Measurements from ENCODE around the gene RIN3.
"Not testable (repeated sequence)": the region's sequence is repeated elsewhere in the genome, so short reads cannot be mapped to it uniquely, and the experiment has no call there.

Gene RIN3

GRCh38 chr14:92670160-92670559 lies 156.6 kb downstream of the RIN3 start:
- no peak for DNase-seq (ENCODE audit: low read depth, low spot score)

DNA sequence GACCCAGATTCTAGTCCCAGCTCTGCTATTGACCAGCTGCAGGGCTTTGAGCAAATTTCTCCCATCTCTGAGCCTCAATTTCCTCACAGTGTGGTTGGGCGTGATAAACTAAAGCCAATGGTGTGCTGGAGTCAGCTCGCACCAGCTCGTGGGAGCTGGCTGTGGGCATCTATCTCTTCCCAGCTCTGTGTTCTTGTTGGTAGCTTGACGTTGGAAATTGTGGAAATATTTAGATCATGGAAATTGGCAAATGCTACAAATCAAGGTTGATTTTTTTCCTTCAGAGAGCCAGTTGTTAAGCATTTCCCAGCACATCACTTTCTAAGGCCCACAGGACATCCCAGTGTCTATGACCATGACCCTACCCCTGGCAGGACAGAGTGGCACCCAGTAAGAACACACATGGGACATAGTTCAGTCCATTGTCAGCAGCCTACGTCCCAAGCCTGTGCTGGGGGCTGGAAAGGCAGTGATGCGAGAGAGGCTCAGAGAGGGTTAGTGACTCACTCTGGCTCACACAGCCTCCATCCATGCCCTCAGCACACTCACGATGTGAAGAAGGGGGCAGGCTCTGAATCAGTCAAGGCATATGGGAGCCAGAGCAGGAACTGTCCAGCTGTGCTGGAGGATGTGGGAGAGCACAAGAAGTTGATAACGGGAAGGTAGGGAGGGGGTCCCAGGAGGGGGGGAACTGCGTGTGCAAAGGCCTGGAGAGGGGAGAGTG lies 157.2 kb downstream of the RIN3 start:
- DNase-seq (ENCODE audit: low read depth, low spot score), result no peak

- DNase-seq (ENCODE audit: low read depth, low spot score), result no peak
Measured at GRCh38 chr14:92673601-92674150, 160.1 kb downstream of the RIN3 start.

DNA sequence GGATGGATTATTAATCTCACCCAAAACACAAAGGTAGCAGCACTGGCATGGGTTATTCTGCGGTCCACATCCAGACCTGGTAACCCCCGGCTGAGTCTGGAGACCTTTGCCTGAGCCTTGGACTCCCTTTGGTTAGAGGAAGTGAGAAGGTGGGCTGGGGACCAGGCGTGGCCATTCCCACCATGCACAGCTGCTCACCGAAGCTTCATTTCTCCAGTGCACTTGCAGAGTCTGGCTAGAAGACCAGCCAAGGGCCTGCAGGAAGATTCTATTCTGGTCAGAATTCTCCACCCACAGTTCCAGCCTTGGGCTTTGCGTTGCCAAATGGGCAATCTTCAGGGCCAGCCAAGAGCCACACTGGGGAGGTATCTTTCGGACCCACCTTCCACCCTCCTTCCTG lies 161.8 kb downstream of the RIN3 start:
- no peak for DNase-seq (ENCODE audit: low read depth, low spot score)

DNA sequence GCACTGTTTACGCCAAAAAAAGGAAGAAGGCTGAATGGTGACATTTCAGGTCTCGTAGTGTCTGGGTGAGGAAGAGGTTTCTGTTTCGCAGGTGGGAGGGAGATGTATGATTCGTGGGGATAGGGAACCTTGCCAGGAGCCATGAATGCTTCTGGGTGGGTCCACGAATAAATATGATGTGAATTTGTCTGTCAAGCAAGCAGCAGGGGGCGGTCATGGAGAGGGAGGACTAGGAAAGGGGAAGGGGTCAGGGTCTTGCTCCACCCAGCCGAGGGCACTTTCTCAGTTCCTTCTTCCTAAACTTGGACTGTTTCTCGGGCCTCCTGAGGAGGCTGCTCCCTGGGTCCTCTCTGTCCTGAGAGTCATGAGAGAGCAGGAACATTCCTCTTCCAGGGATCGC lies 162.4 kb downstream of the RIN3 start:
- DNase-seq (ENCODE audit: low read depth, low spot score), result no peak

DNA sequence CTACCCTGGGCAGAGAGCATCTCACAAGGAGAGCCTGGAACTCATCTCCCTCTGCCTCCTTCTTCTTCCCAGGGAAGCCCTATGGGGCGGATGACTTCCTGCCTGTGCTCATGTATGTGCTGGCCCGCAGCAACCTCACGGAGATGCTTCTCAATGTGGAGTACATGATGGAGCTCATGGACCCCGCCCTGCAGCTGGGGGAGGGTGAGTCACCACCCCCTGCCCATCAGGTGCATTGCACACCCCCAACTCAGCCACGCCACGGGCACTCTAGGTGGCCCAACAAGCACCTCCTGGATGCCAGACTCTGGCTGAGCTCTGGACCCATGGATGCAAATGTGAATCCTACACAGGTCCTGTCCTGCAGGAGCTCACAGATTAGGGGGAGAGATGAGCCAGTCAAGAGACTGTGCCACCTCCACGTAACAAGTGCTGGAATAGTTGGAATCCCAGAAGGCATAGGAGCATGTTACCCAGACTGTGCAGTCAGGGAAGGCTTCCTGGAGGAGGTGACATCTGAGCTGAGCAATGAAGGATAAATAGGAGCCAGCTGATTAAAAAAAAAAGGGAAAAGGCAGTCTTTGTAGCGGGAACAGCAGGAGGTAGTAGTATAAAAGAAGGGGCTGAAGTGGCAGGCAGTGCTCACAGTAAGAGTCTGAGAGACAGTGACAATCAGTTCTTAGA lies 163.0 kb downstream of the RIN3 start:
- no peak for DNase-seq (ENCODE audit: low read depth, low spot score)

DNA sequence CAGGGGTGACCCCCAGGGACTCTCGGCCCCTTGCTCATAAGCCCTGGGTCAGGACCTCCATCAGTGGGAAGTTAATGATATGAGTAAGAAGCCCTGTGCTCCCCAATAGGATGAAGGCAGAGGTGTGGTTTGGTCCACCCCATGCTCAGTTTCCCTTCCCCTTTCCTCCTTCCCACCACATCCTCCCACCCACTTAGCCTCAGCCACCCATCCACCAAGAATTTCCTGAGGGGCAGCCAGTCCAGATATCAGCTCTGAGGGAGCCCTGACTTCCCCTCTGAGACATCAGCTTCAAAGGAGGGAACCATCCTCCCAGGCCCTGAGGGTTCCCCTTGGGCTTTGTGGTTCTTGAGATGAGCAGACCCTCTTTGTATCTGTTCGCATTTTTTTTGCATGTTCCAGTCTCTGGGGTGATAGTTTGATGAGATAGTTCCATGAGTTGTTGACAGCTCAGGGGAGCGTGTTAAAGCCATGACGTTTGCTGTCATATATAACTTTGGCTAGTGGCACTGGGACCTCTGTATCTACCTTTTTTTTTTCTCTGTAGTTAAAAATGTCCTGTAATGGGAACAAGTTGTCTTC lies 163.6 kb downstream of the RIN3 start:
- DNase-seq (ENCODE audit: low read depth, low spot score), result no peak

DNA sequence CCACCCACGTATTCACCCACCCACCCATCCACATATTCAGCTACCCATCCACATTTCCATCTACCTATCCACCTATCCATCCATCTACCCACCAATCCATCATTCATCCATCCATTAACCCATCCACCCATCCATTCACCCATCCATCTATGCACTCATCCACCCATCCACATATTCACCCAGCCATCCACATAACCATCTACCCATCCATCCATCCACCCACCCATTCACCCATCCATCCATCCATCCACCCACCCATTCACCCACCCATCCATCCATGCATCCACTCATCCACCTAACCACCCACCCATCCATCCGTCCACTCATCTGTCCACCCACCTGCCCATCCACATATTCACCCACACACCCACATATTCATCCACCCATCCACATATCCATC lies 164.4 kb downstream of the RIN3 start:
- DNase-seq (ENCODE audit: low read depth, low spot score), result no peak

GRCh38 chr14:92678766-92679165 lies 165.2 kb downstream of the RIN3 start:
- no peak for DNase-seq (ENCODE audit: low read depth, low spot score)

DNA sequence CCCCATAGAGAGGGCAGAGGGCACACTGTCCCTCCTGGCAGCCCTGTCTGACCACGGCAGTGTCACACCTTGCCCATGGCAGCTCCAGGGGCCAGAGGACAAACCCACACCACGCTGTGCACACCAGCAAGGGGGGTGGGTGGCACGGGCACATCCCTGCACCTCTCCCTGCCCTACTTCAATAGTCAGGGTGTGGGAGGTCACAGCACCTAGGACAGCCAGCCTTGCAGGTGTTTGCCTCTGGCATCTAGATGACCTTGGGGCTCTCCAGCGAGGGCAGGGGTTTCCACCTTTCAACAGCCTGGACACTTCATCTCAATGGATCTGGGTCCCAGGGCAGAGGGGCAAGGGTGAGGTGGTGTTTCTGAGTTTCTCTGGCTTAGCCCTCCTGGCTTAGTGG lies 165.7 kb downstream of the RIN3 start:
- no peak for DNase-seq (ENCODE audit: low read depth, low spot score)

GRCh38 chr14:92680330-92680729 lies 166.7 kb downstream of the RIN3 start:
- DNase-seq (ENCODE audit: low read depth, low spot score), result not testable (repeated sequence)

DNA sequence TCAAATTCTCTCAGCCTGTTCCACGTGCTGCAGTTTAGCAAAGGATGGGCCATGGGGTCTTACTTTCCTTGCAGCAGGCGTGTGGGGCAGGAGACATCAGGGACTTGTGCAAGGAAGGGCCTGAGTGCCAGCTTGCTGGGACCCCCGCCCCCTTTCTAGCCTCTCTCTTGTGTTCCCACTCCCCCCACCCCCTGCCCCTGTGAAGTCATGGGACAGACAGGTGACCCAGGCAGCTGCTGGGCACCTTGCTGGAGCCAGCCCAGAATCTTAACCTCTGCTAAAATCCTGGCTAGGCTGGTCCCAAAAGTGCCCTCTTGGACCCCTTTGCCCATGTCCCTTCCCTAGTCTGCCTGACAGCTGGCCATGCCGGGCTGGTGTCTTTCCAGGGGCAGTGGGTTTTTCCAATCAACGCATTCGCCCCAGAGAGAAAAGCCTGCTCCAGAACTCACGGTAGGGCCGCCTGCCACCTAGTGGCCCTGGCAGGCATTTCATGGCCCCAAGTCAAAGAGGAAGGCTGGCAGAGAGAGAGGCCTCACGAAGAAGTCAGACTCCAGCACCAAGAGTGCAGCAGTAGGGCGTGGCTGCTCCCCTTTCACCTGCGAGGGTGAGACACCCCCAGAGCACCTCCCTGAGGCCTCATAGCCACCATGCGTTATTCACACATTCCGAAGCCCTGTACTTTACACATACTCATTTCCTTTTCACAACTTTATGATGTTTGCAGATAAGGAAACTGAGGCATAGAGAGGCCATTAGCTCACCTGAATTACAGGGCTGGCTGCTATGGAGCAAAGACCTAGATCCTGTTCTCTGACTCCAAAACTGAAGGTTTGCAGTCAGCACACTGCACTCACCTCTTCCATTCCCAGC lies 167.4 kb downstream of the RIN3 start:
- peak; percentile 38 for DNase-seq (ENCODE audit: low read depth, low spot score)

GRCh38 chr14:92683041-92683440 lies 169.5 kb downstream of the RIN3 start:
- no peak for DNase-seq (ENCODE audit: low read depth, low spot score)

- DNase-seq (ENCODE audit: low read depth, low spot score), result no peak
Measured at GRCh38 chr14:92684801-92685560, 171.4 kb downstream of the RIN3 start.

- DNase-seq (ENCODE audit: low read depth, low spot score), result no peak
Measured at GRCh38 chr14:92685784-92686355, 172.3 kb downstream of the RIN3 start.

GRCh38 chr14:92686411-92686899 lies 172.9 kb downstream of the RIN3 start:
- no peak for DNase-seq (ENCODE audit: low read depth, low spot score)

GRCh38 chr14:92686900-92687427 lies 173.4 kb downstream of the RIN3 start:
- peak; percentile 17 for DNase-seq (ENCODE audit: low read depth, low spot score)

GRCh38 chr14:92687681-92688433 lies 174.3 kb downstream of the RIN3 start:
- DNase-seq (ENCODE audit: low read depth, low spot score), result no peak
